HUDEP-2 (cell line): ENCODE data around the gene EDIL3.
"Not testable (repeated sequence)": the region's sequence is repeated elsewhere in the genome, so short reads cannot be mapped to it uniquely, and the experiment has no call there.

Experiments used
- DNase-seq, 76 experiments: peaks; one replicate each; lab custom pipeline; 2025; ENCODE audit not compliant: unreplicated experiment in 76 of 76; lab: John Stamatoyannopoulos, UW

Gene EDIL3

DNA sequence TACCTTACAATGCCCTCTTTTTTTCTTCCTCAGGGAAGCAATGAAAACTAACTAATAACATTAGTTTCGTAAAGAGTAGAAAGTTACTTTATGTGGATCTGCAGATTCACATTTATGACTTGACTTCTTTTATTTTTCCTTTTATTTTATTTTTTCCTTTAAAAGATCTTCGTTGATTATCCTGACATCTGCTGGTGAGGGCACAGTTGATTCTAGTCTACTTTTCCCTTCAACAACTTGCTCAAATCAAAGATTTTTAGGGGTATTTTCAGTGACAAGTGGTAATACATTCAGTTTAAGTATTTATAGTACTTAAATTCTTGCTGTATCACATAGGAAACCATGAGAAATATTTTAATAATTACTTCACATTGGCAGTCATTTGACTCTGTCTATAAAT, 4.9 kb downstream of the EDIL3 start:
- DNase-seq, result no peak

DNA sequence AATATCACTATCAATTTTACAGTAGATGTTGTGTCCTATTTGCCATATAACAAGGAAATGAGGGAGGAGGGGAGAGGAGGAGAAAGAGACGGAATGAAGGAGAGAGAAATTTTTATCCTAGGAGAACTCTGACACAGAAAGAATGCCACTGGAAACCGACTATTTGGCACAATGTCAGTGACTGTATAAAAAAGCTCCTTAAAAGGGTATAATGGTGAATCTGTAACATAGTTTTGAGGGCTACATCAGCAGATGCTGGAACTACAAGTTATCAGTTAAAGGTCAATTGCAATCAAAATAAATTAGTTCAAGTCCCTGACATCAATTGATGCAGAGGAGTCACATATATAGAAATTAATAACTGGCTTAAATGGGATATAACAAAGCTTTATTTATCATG, 5.7 kb downstream of the EDIL3 start:
- no peak for DNase-seq

DNA sequence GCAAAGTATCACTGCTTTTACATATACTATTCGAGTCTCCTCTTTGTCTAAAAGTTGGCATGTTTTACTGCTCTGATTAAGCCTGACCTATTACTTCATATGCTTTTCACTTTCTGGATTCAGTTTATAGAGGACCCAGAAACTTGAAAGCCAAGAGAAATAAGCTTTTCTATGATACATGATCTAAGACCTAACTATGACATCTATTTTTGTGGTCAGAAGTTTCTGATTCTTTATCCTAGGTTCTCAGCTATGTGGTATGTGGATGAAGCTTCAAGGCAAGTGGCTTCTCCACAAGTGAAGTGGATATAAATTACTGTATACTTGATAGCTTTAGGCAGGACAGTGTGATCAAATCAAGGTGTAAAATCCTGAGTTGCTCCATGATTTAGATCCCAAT, 6.3 kb downstream of the EDIL3 start:
- no peak for DNase-seq

DNA sequence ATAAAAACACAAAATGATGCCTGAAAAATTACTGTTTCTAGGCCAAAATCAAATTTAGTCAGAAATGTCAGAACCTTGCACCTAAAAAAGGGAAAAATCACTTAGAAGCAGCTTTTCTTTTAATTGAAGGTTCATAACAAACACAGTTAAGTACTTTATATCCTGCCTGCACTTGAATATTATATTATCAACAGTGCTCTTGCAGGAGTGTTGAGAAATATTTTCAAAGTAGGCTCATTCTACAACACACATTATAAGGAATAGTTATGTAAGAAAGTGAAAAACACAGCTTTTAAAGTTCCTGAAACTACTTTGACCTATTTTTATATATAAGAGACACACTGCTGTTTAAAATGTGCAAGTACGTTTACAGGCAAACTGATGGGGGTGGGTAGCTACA, 8.3 kb downstream of the EDIL3 start:
- no peak for DNase-seq

DNA sequence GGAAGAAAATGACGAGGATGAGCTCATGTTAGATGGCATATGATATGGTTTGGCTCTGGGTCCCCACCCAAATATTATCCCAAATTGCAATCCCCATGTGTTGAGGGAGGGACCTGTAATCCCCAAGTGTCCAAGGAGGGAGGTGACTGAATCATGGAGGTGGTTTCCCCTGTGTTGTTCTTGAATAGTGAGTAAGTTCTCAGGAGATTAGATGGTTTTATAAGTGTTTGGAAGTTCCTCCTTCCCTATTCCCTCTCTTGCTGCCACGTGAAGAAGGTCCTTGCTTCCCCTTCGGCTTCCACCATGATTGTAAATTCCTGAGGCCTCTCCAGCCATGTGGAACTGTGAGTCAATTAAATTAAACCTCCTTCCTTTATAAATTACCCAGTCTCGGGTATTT, 10.1 kb downstream of the EDIL3 start:
- DNase-seq, result no peak

DNA sequence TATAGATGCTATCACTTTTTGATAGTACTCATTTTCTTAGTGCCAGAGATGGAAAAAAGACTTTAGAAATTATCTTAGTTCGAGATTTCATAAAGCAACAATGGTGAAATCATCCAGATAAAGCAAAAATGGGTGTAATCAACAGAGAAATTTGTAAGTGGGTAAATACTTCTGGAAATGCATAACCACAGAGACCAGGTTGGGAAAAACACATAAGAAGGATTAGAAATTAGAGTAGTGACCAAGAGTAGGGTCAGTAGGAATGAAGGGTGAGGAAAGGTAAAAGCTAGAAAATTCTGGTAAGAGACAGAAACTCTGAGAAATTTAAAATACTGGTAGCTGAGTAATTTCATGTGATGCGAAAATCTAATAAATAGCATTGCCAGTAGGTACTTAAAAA, 11.2 kb downstream of the EDIL3 start:
- no peak for DNase-seq

DNA sequence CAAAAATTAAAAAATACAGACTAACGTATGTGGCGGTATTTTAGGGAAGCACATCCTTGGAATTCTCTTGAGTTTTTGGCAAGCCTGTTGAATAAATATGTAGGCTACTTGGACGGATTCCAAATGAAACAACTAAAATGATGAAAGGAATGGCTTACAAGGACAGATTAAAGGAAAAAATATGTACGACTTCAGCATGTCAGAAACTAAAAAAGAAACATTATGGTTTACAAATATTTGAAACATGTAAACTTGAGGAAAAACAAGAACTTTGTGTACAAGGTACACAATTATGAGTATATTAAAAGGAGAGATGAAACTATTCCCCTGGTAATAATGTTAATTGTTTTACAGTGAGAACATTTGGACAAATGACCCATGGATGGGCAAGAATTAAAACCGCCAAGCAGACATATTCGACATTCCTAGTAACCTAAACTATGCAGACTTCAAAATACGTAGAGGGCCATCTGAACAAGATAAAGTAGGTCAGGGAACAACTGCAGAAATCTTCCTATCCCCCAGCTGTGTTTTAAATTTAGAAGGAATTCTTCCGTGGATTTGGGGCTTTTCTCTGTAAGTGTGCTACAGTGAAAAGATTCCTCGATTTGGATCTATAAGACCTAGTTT, 12.5 kb downstream of the EDIL3 start:
- no peak for DNase-seq

DNA sequence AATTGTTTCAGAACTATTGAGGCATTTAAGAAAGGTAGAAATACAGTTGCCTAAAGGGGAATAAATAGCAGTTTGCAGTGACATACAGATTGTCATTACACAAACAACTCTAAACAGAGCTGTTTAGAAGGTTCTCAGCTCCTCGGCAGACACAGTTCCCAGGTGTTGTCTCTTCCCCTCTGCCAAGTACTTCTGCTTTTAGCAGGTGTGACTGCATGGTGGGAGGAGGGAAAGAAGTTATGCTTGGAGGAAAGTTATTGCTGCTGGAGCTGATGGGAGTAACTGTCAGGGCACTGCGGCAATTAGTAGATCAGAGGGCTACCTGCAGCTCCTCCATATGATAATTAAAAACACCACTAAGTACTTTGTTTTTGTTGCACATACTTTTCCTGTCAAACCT, 14.5 kb downstream of the EDIL3 start:
- DNase-seq, result no peak

DNA sequence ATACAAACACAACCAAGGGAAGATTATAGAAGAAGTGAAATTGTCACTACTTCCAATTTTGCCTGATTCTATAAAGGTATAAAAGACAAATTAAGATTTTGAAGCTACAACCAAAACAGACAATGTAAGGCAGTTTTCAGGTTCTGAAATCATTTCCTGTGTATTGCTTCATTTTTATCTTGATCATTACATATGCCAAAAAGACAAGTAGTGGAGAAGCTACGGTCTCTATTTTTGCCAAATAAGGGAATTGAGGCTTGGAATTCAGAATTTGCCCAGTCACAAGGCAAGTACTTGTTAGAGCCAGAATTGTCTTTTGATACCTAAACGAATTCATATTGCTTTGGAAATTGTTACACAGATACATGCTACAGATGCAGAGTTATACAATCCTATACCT, 20.6 kb downstream of the EDIL3 start:
- no peak for DNase-seq

DNA sequence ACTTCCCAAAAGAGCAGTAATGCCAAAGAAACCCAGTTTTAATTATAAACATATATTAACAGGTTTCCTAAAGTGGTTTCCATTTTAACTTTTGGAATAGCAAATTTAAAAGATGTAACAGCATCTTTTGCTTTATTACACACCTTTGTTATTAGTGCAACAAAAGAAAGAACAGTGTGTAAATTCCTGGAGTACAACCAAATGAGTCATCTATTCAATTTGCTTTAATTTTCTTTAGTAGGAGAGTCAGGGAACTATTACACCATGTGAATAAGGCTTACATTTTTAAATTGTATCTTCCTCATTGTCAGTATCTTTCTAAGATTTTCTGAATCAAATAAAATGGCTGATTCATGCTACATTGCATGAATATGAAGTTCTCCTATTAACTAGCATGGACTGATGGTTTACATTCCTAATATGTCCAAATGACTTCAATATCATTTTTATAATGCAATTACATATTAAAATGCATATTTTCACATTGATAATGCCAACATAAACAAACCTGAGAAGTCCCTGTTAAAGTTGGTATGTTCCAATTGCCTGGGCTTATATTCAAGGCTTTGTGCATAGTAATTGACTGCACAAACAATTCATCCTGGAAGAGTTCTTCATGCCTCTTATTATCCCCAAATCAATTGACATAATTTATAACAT, 22.5 kb downstream of the EDIL3 start:
- DNase-seq, result no peak

DNA sequence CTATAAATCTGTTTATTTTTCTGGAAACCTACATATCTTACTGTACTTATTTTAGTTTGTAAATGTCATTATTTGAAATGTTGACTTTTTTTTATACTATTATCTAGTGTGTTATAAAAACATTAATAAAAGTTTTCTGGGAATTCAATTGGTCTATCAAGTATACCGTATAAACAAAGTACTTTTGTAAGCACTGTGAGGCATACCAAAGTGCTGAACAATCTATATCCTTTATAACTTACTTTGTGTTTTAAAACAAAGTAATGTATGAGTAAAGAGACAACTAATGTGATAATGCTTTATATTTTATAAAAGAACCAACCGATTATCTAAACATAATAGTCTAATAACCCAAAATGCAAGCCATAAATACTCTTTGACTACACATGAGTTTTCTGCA, 23.1 kb downstream of the EDIL3 start:
- DNase-seq, result no peak

DNA sequence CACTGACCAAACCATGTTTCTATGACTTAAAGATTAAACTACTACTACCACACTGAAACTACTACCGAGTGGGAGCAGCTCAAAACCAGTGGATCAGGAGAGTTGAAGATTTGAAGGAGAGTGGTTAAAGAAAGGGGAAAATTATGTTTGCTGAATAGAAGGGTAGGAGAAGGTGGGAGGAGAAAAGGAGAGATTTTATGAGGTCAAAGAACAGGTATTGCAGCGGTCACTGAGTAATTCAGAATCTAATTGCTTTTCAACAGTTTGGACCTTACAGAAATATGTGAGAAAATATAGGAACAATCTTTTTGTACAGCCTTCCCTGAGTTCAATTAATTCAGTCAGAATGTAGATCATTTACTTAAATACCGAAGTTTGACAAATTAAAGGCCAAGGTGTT, 24.6 kb downstream of the EDIL3 start:
- DNase-seq, result no peak

DNA sequence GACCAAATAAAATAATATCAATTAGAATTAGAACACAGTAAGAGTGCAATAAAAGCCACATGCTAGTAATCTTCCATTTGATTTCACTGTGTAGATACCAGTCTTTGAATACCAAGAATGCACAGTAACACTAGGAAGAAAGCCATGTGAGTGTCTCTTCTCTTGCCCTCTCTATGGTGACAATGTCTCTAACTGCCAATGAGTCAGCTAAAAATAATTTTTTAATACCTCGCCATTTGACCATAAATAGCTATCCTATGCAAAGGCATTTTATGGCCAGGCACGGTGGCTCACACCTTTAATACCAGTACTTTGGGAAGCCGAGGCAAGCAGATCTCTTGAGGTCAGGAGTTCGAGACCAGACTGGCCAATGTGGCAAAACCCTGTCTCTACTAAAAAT, 30.6 kb downstream of the EDIL3 start:
- no peak for DNase-seq

DNA sequence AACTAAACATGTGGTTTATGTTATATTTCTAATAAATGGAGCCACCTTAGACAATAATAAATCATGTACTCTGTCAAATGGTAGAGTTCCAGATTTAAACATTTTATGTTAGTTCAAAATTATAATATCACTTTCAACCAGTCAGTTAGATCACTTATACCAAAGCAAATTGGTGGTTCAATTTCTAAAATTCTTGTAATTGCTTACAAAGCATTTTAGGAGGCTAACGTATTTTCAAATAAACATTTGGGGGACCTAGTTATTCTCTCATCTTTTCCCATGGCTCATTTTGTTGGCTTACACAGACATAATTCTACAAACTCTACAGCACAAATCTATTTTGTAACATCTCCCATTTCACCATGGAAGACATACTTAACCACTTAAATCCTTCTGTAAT, 39.9 kb downstream of the EDIL3 start:
- DNase-seq, result no peak

DNA sequence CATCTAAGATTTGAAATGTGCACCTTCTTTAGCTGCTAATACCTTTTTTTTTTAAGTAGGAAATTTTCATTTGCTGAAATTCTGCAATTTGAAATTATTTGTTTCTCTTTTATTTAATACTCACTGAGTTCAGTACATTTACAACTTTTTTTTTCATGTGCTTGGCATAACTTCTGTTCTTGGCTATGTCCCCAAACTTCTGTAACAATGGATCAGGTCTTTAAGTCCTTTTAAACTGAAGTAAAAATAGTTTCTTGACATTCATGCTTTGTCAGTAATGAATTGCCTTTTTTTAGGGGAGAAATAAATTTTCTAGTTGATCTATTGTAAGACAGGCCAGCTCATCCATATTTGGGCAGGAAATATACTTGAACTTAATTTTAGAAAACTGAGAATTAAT, 41.5 kb downstream of the EDIL3 start:
- DNase-seq, result no peak

DNA sequence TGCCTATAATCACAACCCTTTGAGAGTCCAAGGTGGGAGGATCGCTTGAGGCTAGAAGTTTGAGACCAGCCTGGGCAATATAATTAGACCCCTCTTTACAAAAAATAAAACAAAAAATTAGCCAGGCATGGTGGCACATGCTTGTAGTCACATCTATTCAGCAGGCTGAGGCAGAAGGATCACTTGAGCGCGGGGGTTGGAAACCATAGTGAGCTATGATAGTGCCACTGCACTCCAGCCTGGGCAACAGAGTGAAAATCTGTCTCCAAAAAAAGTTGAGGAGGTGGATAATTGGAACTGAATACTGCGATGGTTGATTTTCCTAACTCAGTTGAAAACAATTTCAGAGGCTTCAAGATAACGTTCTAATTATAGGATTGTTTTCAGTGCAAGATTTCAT, 52.6 kb downstream of the EDIL3 start:
- no peak for DNase-seq

DNA sequence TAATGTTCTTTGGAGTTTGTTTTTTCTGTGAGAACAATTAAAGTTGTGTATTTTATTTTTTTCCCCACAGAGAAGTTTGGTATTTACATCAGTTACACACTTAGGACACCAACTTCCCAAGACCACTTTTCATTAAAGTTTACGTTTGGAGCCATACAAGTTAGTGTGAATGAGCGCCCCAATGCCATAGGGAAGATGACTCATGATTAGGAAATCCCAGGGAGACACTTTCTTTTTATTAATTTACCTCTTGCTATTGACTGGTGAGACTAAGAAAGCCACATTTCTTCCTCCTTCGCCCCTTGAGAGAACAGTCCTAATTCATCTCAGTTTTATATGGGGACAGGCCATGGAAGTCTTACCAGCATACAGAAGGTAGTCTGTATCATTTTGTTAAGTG, 57.1 kb downstream of the EDIL3 start:
- DNase-seq, result no peak

DNA sequence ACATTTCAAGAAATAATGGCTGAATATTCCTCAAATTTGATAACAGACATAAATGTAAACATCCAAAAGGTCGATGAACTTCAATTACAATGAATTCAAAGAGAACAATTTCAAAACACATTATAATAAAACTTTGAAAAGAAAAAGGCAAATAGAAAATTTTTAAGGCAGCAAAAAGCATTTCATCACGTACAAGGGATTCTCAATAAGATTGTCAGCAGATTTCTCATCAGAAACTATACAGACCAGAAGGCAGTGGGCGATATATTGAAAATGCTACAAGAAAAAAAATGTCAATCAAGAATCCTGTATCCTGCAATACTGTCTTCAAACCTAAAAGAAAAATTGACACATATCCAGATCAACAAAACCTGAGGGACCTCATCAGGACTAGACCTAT, 62.0 kb downstream of the EDIL3 start:
- no peak for DNase-seq

DNA sequence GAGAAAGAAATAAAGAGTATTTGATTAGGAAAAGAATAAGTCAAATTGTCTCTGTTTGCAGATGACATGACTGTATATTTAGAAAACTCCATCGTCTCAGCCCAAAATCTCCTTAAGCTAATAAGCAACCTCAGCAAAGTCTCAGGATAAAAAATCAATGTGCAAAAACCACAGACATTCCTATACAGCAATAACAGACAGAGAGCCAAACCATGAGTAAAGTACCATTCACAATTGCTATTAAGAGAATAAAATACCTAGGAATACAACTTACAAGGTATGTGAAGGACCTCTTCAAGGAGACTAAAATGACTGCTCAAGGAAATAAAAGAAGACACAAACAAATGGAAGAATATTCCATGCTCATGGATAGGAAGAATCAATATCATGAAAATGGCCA, 66.9 kb downstream of the EDIL3 start:
- not testable (repeated sequence) for DNase-seq

DNA sequence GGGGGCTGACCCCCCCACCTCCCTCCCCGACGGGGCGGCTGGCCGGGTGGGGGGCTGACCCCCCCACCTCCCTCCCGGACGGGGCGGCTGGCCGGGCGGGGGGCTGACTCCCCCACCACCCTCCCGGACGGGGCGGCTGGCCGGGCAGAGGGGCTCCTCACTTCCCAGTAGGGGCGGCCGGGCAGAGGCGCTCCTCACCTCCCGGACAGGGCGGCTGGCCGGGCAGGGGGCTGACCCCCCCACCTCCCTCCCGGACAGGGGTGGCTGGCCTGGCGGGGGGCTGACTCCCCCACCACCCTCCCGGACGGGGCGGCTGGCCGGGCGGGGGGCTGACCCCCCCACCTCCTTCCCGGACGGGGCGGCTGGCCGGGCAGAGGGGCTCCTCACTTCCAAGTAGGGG, 72.4 kb downstream of the EDIL3 start:
- not testable (repeated sequence) for DNase-seq

DNA sequence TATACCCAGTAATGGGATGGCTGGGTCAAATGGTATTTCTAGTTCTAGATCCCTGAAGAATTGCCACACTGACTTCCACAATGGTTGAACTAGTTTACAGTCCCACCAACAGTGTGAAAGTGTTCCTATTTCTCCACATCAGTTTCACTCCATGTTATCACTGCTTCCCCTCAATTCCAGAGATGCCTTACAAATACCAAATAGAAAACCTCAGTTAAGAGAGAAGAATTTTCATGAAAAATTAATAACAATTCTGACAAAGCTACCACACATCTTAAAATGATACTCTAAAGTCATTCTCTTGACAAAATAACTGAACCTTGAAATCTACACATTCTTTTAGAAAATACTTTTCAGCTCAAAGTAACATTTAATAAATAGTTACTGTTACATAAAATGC, 74.8 kb downstream of the EDIL3 start:
- not testable (repeated sequence) for DNase-seq

DNA sequence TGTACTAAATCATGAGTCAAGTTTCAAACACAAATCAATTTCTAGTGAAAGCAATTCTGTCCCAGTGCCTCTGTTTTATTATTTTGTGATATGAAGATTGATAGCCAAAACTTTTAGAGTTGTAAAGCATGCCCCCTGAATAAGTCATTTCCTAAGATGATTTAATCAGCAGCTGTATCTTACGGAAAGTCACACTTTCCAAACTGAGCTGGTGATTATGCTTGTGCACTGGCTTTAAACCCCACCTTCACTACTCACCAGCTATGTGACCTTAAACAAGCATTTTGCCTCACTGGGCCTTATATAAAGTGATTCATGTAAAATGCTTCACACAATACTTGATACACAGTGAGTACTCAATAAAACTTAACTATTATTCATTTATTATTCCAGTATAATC, 78.1 kb downstream of the EDIL3 start:
- DNase-seq, result no peak

DNA sequence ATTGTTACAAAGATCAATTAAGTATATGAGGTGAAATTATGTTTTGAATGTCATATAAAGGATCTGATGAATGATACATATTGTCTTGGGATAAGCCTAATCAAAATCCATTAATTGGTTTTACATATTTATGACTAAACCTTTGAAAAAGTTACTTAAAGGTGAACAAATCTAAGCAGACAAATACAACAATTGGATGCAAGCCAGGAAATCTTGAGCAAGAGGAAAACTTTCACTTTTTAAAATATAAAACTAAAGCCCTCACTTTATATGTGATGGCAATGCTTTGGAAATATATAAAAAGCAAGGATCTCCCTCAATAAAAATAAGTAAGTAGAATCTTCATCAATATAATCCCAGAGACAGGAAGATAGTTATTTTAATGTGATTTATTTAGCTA, 80.1 kb downstream of the EDIL3 start:
- no peak for DNase-seq
